Measurements from ENCODE around the gene LRRC36.

DNA sequence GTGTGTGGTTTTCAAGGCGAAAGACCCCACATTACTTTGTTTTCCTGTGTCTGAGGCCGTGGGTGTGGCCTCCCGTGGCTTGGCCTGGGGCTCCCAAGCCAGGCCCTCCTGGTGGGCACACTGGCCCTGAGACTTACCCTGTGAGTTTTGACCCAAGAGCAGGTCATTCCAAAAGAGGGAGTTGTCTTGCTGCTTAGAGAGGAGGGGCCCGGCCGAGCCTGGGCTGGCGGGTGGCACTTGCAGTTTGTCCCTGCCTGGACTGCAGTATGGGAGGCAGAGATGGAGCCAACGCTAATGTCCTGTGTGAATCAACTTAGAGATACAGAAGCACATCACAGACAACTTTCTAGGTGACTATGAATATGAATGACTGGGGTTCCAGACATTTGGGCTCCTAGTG lies 24.5 kb upstream of the LRRC36 start:
- TF ChIP-seq EZH2 (IDR thresholded peaks at IDR 0.05; ENCODE audit: borderline replicate concordance, low read depth, low read length, severe bottlenecking): no peak
- TF ChIP-seq, protein P1, sequence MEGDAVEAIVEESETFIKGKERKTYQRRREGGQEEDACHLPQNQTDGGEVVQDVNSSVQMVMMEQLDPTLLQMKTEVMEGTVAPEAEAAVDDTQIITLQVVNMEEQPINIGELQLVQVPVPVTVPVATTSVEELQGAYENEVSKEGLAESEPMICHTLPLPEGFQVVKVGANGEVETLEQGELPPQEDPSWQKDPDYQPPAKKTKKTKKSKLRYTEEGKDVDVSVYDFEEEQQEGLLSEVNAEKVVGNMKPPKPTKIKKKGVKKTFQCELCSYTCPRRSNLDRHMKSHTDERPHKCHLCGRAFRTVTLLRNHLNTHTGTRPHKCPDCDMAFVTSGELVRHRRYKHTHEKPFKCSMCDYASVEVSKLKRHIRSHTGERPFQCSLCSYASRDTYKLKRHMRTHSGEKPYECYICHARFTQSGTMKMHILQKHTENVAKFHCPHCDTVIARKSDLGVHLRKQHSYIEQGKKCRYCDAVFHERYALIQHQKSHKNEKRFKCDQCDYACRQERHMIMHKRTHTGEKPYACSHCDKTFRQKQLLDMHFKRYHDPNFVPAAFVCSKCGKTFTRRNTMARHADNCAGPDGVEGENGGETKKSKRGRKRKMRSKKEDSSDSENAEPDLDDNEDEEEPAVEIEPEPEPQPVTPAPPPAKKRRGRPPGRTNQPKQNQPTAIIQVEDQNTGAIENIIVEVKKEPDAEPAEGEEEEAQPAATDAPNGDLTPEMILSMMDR (IDR thresholded peaks at IDR 0.05; ENCODE audit: borderline replicate concordance, extremely low read depth, low read length, poor library complexity, severe bottlenecking): no peak
